Measurements from ENCODE around the gene COL25A1.

DNA sequence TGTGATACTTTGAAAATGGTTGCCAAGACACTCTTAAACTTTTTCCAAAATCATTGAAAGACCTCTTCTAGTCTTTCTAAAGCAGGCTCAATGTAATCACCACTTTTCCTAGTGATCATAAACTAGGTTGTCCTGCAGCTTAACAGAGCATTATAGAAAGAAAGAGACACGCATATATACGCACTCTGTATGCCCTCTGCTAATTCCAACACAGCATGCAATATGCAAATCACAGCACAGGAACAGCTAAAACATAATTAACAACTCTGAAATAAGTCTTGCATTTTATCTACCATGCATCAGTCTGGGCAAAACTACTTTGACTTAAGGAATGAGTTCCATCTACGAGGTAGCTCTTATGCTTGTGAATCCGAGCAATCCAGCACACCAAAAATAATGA is 94.6 kb downstream of the COL25A1 start:
- TF ChIP-seq, protein P1, sequence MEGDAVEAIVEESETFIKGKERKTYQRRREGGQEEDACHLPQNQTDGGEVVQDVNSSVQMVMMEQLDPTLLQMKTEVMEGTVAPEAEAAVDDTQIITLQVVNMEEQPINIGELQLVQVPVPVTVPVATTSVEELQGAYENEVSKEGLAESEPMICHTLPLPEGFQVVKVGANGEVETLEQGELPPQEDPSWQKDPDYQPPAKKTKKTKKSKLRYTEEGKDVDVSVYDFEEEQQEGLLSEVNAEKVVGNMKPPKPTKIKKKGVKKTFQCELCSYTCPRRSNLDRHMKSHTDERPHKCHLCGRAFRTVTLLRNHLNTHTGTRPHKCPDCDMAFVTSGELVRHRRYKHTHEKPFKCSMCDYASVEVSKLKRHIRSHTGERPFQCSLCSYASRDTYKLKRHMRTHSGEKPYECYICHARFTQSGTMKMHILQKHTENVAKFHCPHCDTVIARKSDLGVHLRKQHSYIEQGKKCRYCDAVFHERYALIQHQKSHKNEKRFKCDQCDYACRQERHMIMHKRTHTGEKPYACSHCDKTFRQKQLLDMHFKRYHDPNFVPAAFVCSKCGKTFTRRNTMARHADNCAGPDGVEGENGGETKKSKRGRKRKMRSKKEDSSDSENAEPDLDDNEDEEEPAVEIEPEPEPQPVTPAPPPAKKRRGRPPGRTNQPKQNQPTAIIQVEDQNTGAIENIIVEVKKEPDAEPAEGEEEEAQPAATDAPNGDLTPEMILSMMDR (conservative IDR thresholded peaks at IDR 0.05) = no peak
- no peak for TF ChIP-seq ZFX (IDR thresholded peaks at IDR 0.05)
